Hematopoietic multipotent progenitor cell treated with erythropoietin and hydrocortisone succinate and interleukin-3 and kit ligand, for 4 days (in vitro differentiated cells): ENCODE measurements around the gene DCTN2.
"Not testable (repeated sequence)": the region's sequence is repeated elsewhere in the genome, so short reads cannot be mapped to it uniquely, and the experiment has no call there.

ENCODE experiments used
- DNase-seq: peaks from one replicate; pipeline ENCODE4 v3.0.0-alpha.2; 2015

Gene DCTN2

DNA sequence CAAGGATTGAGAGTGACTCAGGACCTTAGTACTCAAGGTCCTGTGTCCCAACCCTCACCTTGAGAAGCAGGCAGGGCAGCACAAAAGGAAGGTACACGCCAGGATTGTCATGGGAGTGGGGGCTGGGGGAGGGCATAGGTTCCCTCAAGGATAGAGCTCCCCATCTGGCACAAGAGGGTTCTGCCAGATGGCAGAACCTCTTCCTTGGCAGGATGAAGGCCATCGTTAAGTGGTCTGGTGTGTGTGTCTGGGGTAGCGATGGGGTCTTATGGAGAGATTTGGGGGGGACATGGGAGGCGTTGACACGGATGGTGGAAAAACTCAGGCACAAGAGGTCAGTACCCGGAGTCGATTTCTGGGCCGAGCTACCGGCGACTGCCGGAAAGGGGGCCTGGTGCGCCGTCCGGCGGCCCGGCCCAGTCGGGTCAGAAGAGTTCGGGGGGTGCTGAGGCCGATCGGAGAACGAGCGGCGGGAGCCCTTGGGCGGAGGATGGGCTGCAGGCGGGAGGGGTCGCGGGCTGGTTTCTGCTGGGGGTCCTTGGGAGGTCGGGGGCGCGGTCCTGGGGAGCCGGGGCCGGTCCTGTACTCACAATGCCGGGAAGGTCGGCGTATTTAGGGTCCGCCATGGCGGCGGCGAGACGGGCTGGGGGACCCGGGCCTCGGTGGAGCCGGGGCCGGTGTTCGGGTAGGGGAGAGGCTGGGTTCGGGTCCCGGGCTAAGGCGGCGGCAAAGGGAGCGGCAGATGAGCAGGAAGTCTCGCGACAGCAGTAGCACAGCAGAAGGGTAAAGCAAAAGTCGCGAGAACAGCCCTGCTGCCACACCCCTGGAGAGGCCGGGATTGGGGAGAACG lies at the start of gene DCTN2:
Gene DCTN2 (minus strand): TSS at position 755 of the 850 bp plus-strand sequence. CDS start 129 bp downstream, at position 626.
- DNase-seq = peak; percentile 99

DNA sequence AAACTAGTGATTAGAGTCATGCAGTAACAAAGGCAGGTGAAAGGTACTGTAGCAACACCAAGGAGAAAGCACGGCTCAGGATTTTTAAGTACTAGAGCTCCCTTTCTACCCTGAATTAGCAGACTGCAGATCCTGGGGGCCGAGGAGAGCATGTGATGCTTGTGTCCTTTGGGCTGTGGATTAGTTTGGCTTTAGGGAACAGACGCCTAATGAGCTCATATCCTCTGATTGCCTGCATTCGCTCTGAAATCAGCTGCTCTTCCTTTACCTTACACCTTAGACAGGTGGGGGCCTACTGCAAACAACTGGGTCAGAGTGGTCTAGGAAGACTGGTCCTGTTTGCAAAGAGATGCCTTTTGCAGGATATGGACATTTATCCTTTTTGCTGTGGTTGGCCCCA lies 46.2 kb upstream of the DCTN2 start:
- DNase-seq = no peak

DNA sequence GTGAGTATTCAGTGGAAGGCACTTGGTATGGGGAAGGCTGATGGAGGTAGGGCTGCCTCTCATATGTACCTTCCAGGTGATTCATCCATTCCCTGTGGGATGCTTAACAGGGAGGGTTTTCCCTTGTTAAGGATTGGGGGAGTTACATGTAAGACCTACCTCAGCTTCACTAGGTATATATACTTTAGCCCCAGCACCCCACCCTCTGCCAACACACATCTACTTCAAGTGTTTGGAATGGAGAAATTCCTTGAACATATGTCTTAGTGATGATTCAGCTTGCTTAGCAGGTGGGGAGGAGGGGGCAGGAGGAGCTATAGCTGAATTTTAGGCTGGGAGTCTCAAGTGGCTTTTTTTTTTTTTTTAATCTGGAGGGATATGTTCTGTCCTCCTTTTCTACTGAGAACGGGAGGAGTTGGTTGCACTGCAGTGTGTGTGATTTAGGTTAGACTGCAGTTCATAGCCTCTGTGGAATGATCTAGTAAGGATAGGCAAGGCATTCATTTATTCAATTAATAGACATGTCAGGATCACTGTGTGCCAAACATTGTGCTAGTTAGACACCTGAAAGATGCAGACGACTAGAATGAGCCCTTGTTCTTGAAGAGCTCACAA lies 45.7 kb upstream of the DCTN2 start:
- no peak for DNase-seq

DNA sequence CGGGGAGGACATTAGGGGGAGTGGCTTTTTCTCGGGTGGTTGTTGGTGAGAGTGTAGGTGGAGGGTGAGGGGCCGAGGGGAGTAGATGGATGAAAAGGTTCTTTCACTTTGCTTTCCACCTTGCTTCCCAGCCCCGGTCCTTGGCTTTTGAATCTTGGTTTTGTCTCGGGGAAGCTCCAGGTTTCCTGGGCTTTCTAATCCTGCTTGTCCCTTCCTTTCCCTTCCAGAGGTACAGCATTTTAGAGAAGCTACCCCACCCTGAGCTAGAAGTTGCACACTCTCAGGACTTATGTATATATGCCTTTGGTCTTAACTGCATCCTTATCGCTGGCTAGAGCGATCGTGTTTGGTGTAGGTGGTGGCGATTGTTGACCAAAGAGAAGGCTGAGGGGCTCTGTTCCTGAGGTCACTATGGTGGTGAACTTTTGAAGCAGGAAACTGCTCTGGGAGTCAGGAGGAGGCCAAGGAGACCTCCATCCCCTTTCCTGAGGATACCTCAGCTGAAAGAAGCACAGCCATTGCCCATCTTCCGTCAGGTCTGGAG lies 44.9 kb upstream of the DCTN2 start:
- no peak for DNase-seq

DNA sequence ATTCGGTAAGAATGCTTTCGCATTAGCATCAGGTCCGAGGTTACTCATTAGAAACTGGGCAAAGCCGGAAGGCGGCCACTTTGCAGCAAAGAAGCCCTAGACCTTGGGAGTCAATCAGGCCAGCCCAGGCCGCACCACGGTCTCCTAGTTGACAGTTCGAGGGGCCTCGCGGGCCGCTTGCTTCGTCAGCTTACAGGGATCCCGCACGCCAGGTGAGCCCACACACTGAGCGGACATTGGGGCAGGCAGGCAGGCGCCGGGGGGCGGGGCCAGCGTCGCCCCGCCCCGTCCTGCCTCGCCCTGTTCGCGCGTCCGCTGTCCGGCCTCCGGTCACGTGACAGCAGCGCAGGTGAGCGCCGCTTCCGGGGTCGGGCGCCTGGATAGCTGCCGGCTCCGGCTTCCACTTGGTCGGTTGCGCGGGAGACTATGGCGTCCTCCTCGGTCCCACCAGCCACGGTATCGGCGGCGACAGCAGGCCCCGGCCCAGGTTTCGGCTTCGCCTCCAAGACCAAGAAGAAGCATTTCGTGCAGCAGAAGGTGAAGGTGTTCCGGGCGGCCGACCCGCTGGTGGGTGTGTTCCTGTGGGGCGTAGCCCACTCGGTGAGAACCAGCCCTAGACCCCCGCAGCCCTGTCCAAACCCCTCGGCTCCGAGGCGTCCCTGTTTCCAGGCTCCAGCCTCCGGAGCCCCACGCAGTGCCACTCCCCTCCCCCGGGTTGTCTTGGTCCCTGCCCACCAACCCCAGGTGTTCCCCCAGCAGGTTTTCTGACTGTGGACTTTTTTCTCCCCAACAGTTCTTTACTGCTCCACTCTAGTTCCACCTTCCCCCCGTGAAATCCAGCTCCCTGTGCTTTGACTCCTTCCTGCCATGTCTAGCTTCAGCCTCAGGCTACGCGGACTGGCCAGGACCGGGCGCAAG lies 44.1 kb upstream of the DCTN2 start, which contains the start of gene PIP4K2C:
Gene PIP4K2C (plus strand): TSS at position 329 of the 918 bp plus-strand sequence. CDS start 98 bp downstream, at position 427.
- DNase-seq = peak; percentile 88

DNA sequence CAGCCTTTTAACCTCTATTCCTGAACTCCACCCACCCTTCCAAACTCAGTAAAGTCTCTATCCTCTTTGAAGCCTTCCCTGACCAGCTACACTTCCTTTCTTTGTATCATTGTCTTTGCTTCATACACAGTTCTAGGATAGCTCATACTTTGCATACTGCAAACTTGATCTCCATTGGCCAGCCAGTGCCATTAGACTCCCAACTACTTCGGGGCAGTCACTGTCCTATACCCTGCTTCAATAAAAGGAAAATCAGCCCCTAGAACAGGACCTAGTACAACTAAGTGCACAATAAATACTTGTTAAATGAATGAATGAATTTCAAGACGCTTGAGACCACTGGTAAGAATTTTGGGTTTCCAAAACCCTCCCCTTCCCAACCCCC lies 43.5 kb upstream of the DCTN2 start:
- no peak for DNase-seq

DNA sequence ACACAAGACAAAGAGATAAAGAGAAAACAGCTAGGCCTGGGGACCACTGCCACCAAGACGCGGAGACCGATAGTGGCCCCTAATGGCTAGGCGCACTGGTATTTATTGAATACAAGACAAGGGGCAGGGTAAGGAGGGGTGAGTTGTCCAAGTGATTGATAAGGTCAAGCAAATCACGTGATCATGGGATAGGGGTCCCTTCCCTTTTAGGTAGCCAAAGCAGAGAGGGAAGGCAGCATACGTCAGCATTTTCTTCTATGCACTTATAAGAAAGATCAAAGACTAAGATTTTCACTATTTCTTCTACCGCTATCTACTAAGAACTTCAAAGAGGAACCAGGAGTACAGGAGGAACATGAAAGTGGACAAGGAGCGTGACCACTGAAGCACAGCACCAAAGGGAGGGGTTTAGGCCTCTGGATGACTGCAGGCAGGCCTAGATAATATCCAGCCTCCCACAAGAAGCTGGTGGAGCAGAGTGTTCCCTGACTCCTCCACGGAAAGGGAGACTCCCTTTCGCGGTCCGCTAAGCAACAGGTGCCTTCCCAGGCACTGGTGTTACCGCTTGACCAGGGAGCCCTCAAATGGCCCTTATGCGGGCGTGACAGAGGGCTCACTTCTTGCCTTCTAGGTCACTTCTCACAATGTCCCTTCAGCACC lies 42.1 kb upstream of the DCTN2 start:
- not testable (repeated sequence) for DNase-seq

DNA sequence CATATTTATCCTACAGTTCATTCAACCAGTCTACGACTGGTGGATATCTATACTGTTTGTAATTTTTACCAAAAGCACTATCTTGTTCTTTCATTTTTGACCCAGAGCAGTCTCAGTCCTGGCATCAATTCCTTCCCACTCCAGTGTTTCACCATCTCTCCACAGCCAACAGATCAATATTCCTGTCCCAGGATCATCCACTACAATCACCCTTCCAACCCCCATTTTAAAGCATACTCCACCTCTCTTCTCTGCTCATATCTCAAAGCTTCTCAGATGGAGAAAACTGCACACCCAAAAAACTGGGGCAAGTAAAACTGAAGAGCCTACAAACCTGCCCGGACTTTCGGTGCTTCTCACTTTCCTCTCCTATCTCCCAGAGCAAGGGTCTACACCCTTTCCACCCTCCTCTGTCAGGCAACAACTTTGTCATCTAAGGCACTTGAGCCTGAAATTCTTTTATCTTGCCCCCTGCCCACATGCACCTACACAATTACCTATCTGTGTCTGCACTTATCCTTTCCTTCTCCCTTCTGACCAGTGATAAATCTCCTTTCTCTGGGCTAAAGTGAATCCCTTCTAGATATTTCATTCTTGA lies 39.9 kb upstream of the DCTN2 start:
- DNase-seq = no peak

DNA sequence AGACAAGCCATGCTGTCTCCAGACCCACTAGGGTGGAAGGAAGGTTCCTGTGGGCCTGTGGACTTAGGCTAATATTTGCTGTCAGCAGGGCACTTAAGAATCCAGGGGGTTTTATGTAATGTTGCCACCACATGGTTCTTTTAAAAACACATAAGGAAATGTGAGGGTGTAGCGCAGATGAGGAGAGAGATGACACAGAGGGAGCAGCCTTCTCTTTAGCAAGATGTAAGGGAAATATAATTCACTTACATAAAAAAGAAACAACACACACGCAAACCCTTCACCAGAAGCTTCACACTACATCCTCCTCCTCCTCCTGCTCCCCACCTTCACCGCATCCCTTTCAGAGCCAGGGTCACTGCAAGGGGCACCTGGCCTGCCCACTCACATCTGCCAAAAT lies 39.1 kb upstream of the DCTN2 start:
- DNase-seq = no peak

DNA sequence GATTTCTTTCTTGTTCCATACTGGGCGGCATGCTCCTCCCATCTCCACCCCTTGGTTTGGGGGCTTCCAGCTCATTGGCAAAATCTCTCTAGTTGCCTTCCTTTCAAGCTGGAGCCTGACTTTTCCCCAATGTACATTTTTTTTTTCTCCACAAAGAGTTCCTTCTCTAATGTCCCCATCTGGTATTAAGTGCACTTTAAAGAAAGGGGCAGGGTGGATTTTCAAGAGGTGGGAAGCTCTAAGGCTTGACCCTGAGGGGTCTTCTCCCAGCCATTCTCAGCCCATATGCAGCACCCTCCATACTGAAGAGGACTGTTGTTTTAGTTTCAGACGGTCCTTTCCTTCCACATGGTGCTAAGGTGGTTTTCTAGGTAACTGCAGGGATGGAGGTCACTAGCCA lies 38.2 kb upstream of the DCTN2 start:
- DNase-seq = no peak

DNA sequence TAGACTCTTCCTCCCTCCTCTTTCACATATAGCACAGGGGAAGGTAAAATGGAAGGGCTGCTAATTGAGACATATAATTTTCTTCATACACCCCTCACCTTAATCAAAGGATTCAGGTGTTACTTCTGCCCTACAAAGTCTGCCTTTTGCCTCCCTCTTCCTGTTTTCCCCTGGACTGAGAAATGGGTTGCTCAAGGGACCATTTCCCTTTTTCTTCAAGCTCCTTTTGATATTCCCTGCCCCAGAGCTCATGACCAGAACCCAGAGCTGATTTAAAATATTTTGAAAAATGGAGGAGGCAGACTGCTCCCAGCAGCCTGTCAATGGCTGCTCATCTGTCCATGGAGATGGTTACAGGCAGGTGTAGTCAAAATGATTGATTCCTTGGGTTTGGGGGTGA lies 37.7 kb upstream of the DCTN2 start:
- DNase-seq = no peak

DNA sequence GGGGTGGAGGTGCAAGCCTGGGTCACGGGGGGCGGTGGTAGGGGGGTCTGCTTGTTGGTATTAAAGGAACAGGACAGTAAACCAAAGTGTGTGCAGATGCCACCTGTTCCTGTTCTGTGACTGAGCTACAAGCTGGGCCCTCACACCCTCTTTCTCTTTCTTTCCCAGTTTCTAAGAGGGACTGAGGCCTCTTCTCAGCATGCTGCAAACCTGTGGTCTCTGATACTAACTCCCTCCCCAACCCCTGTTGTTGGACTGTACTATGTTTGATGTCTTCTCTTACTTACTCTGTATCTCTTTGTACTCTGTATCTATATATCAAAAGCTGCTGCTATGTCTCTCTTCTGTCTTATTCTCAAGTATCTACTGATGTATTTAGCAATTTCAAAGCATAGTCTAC lies 37.1 kb upstream of the DCTN2 start:
- DNase-seq = no peak

DNA sequence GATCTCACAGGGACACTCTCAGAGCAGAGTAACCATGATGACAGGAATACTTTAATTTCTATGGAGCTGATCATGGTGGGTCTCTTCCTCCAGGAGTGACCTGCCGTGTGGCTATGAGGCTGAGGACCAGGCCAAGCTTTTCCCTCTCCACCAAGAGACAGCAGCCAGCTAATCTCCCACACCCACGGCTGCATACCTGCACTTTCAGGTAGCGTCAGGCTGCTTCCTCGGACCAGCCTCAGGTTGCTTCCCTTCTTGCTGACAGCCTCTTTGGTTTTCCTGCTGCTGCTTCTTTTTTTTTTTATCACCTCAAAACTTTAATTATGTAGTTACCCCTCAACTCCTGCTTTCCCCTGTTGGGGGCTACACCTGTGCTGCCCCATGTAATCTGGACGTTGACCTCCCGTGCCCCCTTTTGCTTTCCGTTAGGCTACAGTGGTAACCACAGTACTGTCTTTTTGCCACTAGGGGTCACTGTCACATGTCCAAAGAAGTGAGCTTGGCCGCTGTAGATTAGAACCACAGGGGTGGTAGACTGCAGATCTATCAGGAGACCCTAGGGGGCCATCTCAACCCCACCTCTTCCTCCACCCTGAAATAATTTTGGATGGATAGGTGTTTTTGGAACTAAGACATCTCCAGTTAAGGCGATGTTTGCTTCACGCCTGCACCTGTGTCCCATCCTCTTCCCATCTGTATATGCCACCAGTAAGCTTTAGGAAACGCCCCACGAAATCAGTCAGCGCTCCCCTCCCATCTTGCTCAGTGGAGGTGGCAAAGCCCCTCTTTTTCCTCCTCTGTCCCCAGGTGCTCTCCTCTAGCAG lies 36.2 kb upstream of the DCTN2 start:
- peak; percentile 95 for DNase-seq

DNA sequence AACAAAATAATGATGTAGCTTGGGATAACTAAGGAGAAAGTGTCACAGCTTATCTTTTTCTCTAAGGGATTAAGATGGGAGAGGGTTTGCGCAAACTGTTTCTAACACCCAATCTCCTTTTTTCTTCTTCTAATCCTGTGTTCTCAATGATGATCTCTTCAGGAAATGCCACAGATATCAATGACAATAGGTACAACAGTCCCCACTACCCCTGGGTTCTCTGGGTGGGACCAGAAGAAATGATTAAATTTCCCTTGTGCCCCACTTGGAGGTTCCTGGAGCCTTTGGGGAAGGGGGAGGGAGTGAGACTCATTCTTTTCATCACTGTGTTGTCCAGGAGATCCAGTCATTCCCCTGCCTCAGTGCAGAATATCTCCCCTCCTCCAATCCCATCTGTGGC lies 35.4 kb upstream of the DCTN2 start:
- DNase-seq = no peak

DNA sequence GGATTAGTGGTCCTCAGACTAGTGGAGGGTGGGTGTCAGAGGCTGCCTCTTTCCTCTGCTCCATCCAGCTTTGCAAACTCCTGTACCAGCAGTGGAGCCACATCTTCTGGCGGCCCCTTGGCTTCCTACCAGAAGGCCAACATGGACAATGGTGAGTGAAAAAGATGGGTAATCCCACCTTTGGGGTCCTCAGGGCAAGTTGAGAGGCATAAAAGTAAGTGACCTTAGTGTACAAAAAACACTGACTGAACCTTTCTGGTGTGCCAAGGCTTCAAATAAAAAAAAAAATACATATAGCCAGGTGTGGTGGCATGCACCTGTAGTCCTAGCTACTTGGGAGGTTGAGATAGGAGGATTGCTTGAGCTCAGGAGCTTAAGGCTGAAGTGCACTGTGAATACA lies 34.8 kb upstream of the DCTN2 start:
- DNase-seq = no peak

DNA sequence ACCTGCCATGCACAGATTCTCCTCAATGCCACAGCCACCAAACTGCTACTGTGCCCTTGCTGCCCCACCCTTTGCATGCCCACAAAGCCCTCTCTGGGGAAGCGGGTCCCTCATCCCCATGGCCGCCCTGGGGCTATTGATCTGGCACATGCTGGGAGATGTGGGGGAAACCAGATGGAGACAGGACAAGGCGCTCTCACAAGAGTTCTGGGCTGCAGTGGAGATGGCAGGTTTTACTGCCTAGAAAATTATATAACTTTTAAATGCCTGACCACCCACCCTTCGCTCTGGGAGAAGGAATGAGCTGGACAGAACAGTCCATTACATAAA lies 33.4 kb upstream of the DCTN2 start:
- no peak for DNase-seq

DNA sequence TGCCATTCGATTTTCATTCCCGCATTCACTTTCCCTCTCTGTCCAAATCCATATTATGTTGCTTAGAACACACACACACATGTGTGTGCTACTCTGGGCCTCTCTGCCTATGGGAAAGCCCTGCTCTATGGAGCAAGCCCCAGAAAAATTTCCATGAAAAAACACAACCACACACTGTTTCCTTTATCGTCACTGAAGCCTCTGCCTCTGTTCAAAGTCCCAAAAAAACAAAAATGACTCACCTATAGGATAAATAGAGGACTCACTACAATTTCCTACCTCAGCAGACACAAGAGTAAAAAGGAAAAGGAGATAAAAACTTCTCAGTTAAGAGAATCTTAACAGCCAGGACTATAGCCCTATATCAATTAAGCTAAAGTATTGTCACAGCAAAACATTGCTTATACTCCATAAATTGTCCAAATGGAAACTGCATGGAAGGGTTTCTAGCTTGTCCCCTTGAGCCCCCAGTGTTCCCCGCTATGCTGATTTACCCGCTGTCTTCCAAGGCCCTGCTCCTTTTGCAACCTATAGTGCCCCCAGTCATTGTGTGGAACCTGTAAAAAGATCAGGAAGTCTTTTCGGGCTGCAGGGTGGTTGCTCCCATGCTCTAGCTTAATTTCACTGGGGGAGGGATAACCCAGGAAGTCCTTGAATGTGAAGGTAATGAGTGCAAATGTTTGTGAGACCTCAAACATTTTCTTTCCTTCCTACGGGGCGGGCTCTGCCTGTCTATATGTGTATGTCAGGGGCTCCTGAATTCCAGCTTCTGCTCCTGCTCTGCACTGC lies 32.9 kb upstream of the DCTN2 start:
- DNase-seq = no peak

DNA sequence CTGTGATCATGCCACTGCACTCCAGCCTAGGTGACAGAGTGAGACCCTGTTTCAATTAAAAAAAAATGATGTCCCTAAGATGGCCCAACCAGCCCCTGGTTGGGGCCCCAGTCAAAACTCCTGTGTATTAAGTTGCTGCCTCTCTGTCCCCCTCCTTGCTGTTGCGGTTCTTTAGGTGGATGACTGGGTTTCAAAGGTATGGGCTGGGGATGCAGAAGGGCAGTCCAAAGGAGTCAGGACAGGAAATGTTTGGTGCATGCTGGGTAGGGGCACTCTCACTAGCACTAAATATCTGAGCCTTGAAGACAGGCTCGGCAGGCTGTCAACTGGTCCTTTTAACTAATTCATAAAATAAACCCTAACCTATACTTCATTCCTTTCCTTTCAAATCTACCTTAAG lies 32.0 kb upstream of the DCTN2 start:
- DNase-seq = no peak

DNA sequence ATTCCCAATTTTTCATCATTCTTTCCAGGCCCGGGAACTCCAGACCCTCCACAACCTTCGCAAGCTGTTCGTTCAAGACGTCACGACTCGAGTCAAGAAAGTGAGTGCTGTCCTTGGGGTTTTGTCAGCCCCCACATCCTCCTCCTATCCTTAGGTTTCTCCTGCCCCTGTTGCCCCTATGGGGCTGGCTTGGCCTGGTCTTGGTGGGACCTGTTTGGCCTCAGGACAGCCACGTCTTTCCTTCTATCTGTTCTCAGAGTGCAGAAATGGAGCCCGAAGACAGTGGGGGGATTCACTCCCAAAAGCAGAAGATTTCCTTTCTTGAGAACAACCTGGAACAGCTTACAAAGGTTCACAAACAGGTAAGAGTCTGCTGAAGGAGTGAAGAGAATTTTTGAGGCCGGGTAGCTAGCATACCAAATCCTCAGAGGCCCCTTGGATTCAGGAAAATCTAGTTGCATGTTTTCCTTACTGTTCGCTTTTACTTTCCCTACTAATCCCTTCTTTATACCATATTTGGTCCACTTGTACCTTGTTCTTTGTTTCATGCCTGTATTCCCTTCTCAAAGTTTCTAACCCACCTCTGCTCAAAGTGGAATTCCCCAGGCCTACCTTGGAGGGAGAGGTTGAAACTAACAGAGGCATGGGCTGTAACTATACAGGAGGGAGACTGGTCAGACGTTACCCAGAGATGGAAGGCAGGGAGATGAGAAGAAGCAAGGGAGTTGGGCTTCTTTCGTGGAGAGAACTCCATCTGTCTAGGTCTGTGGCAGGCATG lies 31.2 kb upstream of the DCTN2 start:
- DNase-seq = no peak
